ENCODE results near the gene POMP.

POMP gene, protein sequence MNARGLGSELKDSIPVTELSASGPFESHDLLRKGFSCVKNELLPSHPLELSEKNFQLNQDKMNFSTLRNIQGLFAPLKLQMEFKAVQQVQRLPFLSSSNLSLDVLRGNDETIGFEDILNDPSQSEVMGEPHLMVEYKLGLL

DNA sequence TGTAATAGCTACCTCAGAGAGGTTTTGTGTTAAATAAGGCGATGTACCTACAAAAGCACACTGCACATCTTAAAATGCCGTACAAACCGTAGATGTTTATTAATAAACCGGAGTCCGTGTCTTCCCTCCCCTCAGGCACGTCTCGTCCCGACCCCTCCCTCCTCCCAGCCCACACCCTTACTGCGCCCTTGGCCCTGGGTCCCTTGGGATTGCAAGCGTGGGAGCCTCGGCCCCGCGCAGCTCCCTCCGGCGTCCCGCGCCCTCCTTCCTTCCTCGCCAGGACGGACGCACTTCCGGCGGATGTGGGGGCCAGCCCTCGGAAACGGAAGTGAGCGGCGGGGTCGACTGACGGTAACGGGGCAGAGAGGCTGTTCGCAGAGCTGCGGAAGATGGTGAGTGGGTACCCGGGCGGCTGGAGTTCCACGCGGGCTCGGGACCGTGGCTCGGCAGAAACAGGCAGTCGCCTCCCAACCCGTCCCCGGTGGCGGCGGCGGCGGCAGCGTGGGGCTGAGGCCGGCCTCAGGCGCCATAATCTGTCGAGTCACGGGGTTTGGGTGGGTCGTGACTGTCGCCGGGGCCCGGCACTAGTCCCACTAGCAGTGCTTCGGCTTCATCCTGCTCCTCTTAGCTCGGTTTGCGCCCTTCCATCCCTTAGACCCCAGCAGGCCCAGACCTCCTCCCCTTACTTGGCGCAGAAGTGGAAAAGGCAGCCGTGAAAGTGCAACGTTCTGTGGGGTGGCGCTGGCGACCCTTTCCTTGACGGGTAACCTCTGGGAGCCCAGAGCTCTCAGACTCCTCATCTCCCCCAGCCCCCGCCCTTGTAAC, at the start of gene POMP:
Gene POMP, plus strand, starts transcription at position 335 of the 825 bp plus-strand sequence. Its CDS starts 55 bp downstream, at position 390.
- peak; percentile 92 for DNase-seq

DNA sequence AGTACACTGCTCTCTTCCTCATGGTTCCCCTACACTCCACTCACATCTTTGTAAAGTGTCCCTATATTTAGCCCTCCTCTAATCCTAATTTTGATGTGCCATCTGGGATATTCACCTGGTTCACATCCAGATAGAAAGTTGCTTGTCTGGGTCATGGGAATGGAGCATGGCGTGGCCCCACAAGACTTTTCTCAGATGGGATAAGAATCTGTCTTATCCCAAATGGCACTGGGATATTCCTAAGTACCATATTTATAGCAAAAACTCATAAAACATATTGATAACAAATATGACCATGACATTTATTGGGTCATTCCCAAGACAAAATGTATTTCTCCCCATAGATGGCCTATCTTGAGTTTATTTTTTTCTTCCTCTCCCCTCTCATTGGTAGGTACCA, 49.5 kb upstream of the POMP start:
- DNase-seq: no peak

DNA sequence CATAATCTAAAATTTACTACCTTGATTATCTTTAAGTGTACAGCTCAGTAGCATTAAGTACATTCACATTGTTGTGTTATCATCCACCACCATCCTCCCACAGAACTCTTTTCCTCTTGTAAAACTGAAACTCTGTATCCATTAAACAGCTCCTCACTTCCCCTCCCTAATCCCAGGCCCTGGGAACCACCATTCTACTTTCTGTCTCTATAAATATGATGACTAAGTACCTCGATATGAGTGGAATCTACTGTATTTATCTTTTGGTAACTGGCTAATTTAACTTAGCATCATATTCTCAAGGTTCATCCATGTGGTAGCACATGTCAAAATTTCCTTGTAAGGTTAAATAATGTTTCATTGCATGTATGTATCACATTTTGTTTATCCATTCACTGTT, 49.0 kb upstream of the POMP start:
- DNase-seq: no peak

DNA sequence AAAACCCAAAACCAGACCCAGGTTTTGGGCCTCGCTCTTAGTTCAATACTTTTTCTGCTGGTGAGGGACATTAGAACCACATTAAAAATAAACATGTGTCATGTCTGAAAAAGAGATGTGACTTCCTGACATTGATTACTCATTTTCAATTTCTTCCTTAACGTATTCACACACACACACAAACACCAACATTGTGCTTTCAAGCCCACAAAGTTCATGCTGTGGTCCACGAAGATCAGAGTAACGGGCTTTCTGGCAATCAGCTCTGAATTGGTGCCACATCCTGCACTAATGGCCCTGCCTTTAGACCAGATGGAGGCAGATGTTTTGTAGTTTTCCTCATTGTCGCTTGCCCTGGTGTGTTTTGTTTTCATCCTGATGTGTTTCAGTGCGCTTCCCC, 47.9 kb upstream of the POMP start:
- DNase-seq: no peak

DNA sequence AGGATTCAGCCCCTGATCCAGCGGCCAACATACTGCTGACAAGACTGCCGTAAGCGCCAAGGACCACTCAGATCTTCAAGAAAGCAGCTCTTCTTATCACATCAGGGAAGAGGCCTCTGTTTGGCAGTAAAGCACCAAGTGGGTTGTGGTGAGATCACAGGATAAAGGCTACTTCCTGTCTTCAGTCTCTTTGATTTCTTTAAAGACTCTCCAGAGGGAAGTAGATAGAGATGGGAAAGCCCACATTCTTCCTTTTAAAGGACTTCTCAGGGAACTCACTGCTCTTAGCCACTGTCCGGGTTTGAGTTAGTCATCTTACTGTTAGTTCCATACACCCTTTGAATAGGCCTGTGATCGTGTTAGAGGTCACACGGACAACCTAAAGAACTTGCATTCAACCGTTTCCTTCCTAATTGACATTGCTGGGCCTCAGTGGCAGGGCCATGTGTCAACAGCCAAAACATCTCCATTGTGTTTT, 47.2 kb upstream of the POMP start:
- no peak for DNase-seq

DNA sequence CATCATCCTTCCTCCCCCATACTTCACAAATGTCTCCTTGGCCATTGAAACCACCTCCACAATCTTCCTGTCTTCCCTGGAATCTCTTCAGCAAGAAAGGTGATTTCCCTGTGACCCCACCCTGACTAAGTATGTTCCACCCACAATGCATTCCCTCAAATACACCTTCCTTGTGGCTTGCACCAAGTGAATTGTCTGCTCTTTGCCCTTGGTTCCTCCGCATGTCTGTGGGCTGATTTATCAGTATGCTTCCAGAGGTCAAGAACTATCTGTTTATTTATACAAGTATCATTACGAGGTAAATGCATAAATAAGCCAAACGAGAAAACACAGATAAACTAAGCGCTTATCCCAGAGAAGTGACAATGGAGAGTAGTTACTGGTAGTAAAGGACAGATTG, 45.4 kb upstream of the POMP start:
- no peak for DNase-seq

DNA sequence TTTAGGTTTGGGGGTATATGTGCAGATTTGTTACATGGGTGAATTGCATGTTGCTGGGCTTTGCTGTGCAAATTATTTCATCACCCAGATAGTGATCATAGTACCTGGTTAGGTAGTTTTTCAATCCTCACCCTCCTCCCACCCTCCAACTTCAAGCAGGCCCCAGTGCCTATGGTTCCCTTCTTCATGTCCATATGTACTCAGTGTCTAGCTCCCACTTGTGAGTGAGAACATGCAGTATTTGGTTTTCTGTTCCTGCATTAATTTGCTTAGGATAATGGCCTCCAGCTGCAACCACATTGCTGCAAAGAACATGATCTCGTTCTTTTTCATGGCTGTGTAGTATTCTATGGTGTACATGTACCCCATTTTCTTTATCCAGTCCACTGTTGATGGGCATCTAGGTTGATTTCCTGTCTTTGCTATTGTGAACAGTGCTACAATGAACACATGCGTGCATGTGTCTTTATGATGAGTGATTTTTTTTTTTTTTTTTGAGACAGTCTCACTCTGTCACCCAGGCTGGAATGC, 42.9 kb upstream of the POMP start:
- DNase-seq: no peak

DNA sequence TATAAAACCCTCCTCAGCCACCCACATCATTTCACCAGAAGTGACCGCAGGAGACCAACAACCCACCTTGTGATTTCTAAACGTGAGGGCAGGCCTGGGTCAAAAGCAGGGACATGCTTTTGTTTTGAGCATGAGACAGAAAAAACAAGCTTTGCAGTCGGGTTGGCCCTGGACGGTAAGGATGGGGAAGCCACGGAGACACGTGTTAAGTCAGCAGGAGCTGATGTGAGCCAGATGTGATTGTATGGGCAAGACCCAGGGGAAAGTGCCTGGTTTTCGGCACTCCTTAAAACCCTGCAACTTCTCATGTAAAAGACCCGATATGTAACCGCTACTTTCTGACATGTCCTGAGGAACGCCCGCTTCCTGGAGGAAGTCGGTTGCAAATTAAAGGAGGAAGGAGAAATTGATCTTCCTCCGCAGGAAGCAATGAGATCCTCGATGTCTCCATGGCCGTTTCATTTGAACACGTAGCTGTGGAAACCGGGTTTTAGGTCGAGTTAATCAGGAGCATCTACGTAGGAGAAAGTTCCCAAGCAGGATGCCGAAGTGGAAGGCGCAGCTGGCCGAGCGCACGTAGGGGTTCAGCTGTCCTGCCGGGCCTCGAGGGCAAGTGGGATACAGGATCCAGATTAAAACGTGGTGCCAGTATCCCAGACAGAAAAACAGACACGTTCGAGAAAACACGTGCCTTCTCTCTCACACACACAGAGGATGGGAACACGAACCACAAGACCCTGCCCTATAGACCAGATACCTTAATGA, 40.5 kb upstream of the POMP start:
- no peak for DNase-seq

DNA sequence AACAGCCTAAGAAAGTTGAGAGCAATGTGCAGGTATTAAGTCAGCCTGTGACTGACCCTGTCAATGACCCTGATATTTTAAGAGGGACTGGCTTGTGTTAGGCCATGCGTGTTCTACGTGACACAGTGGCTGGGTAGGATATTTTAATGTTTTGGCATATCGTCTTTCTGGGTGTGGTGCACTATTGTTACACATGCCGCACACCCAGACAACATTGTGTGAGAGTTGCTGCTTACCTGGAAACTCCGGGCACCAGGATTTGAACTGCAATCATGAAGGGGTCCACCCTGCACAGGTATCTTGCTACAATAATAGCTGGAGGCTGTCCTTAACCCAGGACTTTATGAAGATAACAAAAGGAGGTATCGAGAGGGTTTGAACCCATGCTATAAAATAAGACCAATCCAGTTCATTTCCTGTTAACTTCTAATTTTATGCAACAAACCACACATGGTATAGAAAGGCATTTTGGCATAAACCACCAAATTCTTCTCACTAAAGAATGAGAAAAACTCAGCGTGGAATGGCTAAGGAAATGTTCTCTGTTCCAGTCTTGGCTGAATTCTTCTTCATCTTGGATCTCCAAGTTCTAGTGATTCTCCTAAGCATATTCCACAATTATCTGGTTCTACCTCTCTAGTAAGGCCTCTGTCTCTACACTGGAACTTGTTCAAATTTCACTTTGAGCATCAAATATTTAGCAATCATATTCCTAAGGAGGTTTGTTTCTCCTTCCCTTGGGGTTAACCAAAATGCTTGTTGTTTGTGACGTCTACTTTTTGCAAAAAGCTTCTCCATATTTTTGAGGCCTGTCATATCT, 38.7 kb upstream of the POMP start:
- no peak for DNase-seq

DNA sequence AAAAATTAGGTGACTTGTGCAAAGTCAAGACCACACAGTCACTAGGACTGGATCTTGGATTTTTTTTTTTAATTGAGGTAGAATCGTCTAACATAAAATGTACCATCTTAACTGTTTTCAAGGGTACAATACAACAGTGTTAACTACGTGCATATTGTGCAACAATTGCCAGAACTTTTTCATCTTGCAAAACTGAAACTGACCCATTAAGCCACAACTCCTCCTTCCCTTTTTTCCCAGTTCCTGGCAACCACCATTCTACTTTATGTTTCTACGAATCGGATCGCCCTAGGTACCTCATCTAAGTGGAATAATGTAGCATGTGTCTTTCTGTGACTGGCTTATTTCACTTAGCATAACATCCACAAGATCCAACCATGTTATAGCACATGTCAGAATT, 37.5 kb upstream of the POMP start:
- no peak for DNase-seq

DNA sequence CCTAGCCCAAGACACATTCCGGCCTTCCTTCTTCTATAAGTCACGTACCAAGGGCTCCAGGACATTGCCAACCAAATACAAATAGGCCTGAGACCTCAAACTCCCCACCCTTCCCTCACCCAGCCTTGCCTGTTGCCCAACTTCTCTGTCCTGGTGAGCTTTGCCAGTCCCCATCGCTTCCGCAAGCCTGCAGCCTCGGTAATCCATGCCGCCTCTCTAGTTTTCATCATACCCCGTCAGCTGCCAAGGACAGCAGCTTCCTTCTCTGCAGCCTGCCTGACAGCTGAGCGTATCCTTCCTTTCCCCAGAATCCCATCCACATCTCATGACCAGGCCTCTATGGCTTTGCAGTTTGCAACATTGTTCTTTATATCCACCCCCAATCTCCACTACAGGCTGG, 36.6 kb upstream of the POMP start:
- no peak for DNase-seq

DNA sequence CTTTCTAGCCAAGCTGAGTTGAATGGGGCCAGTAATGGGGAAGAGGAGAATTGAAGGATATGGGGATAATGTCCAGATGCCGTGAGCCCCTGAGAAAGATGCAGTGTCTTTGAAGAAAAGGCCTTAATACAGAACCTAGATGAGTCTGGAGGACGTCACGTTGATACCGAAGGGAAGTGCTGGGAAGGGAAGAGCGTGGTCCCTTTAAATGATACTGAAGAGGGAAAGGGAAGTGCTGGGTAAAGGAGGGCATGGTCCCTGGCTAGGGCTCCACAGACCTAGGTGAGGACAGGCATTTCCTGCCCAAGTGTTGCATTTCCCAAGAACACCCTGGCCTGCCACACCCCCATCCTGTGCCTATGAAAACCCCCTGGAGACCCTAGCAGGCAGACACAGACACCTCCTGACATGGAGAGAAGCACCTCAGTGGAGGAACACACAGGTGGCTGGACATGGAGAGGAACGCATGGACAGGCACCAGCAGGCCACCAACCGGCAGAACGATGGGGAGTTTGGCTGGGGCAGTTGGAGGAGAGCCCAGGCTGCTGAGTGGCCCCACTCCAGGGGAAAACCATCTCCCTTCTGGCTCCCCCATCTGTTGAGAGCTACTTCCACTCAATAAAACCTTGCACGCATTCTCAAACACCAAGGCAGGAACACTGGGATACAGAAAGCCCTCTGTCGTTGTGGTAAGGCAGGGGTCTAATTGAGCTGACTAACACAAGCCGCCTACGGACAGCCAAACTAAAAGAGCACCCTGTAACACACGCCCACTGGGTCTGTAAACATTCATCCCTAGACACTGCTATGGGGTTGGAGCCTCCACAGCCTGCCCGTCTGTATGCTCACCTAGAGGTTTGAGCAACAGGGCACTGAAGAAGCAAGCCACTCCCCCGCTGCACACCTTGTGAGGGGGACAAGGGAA, 34.9 kb upstream of the POMP start:
- DNase-seq: no peak

DNA sequence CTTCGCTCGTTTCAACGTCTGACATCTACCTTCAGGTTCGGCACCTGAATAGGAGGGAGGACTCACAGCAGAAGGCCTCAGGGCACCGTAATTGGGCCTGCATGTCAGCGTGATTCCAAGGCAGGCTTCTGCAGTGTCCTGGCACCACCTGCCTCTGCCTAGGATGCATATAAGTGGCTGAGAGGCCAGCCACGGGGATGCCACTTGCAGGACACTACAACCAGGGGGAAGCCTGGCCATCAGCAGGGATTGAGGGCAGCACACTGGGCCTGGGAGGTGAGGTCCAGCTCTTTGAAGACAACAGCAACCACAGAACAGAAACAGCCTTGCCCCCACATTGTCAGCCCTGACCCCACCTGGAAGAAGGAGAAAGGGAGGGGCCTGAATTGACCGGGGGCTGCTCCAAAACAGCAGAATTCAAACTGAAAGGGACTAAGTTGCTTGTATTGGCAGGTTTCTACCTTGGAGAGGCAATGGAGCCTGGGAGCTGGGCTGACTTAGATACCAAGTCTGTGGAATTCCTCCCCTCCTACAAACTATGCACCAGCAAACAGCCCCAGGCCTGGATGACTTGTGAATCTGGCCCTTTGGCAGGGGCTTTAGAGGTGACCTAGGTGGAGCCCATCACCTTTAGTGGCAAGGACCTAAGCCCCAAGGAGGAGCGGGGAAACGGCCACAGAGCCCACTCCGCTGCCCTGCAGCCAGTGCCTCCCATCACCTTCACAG, 34.1 kb upstream of the POMP start:
- no peak for DNase-seq

DNA sequence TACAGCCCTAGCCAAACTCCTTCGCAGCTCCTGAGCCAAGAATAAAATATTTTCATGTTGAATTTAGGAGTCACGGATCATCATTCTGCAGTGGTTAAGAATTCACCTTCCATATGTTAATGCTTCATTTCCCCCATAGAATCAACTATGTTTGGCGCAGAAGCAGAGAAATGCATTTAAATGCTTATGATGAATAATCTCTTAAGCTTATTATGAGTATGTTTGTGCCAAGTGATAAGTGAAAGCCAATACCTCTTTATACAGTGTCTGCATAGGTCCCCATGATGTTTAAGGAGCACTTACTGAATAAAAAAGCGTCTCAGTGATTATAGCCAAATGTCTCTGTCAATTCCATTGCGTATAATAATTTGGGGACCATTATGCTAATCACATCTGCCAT, 32.7 kb upstream of the POMP start:
- no peak for DNase-seq

DNA sequence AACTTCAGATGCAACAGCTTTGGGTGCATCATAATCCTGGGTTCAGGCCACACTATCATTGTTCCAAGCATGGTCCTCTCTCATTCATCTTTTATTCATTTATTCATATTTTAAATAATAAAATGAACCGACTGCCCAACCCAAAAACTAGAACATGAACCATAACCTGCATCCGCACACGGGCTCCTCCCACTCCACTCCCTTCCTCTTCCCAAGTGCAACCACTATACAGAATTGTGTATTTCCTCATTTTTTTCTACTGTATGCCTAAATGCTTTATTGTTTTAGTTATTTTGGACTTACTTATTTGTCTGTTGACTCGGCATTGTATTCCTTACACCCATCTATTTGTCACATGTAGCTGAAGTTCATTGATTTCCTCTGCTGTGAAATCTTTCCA, 30.7 kb upstream of the POMP start:
- DNase-seq: no peak

DNA sequence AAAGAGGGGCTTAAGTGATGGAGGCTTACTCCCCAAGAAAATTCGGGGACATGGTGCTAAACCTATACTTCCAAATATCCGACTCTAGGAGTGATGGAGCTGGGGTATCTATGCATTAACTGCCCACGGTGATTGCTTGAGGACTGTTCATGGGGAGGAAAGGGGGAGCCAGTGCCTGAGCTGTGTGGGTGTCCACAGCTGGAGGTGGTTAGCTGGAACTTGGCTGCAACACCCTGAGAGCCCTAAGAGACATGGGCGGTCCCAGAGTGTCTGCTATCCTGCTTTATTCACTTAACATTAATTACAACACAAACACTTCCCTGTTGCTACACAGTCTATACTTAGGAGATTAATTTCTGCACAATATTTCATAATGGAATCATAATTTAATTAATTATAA, 28.1 kb upstream of the POMP start:
- no peak for DNase-seq

DNA sequence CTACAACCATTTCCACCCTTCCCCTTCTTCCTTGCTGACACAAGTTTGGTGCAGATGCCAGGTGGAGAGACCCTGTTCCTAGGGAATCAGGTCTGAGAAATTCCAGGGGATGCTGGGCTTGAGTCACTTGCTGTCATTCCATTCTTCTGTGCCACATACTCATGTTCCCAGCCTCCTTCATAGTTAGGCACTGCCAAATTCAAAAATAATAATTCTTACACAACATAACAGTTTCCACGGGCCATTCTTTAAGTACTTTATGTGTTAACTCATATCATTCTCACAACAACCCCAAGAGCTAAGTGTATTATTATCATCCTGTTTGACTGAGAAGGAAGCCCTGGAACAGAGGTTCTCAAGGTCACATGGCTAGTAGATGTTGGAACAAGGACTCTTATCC, 27.1 kb upstream of the POMP start:
- no peak for DNase-seq

DNA sequence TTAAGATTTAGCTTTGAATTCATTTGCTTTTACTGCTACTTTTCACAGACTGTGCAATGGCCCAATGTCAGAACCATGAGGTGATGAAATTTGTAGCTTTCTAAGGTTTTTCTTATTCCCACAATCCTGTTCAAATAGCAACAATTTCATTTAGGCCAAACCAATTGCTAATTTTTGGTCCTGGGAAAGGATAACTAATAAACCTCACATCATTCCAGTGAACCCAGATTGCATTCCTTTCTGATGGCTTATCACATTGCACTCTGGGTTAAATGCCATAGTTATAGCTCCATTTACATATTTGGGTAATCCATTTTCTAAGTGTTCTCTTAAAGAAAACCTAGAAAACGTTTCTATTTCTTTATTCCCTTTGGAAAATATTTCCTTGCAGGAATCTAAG, 22.9 kb upstream of the POMP start:
- no peak for DNase-seq

DNA sequence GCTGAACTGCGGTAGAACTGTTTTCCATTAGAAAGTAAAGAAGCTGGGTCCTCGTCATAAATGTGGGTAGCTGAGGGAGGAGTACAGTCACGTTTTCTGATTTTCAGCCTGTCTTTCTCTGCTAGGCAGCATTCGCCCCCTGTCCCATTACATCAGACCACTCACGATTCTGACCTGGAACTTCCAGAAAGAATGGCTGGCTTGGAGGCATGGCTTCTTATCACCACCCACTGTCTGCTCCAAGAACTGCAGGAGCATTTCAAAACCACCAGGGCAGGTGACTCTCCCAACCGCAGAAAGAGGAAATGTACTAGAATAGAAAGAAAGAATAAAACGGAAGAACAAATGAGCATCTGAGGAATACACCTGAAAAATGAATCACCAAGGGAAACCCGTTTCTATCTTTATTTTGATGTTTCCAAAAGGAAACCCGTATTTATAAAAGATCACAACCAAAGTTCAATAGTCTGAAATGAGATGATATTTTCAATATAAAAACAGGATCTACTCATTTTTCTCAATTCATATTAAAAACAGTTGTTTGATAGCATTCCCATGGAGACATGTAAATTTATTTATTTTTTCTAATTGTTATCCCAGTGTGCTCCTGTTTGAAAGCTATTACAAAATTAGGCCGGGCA, 22.1 kb upstream of the POMP start:
- peak; percentile 80 for DNase-seq

DNA sequence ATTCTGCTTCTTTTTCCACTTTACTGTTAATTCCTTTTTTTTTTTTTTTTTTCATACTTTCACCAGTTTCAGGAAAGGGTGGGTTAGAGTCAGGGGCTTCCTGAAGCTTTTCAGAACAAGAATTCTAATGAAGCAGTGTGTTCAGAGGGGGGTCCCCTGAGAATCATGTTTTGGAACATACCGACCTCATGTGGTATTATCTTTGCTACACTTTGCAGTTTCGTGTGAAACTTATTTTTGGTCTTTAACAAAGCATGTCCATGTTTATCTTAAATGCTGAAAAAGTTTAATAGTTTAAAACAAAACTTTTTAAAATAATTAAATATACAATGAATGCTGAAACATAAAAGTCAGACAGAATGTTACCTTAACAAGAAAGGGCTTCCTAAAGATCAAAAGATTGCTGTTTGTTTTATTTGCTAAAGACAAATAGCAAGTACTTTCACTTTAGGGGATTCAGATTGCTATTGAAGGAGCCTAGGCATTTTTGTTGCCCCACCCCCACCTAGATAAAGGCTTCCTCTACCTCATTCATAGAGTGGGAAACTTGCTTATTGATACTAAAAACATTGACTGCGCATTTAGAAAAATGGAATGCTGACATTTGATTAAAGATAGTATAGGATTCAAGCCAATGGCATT, 21.1 kb upstream of the POMP start:
- no peak for DNase-seq
